ENCODE data around the gene MGAT3.
A peak's percentile ranks its signal among the peaks of the same experiment; 100 is the strongest.

The MGAT3 gene

GRCh38 chr22:39428597-39429071, 28.2 kb upstream of the MGAT3 start:
- DNase-seq (ENCODE audit: low spot score): no peak

GRCh38 chr22:39429186-39429585, 27.6 kb upstream of the MGAT3 start:
- DNase-seq (ENCODE audit: low spot score): no peak

- no peak for DNase-seq (ENCODE audit: low spot score)
These were observed 26.8 kb upstream of the MGAT3 start for GRCh38 chr22:39429916-39430575.

- DNase-seq (ENCODE audit: low spot score): no peak
These were observed 26.1 kb upstream of the MGAT3 start for GRCh38 chr22:39430576-39431150.

- DNase-seq (ENCODE audit: low spot score): no peak
These were observed 25.5 kb upstream of the MGAT3 start for GRCh38 chr22:39431216-39431801.

GRCh38 chr22:39431821-39432251, 25.0 kb upstream of the MGAT3 start:
- no peak for DNase-seq (ENCODE audit: low spot score)

- no peak for DNase-seq (ENCODE audit: low spot score)
These were observed 24.4 kb upstream of the MGAT3 start for GRCh38 chr22:39432361-39432811.

GRCh38 chr22:39433476-39434242, 23.2 kb upstream of the MGAT3 start:
- no peak for DNase-seq (ENCODE audit: low spot score)

GRCh38 chr22:39434243-39434653, 22.6 kb upstream of the MGAT3 start:
- DNase-seq (ENCODE audit: low spot score): no peak

GRCh38 chr22:39434721-39435120, 22.1 kb upstream of the MGAT3 start:
- no peak for DNase-seq (ENCODE audit: low spot score)

DNA sequence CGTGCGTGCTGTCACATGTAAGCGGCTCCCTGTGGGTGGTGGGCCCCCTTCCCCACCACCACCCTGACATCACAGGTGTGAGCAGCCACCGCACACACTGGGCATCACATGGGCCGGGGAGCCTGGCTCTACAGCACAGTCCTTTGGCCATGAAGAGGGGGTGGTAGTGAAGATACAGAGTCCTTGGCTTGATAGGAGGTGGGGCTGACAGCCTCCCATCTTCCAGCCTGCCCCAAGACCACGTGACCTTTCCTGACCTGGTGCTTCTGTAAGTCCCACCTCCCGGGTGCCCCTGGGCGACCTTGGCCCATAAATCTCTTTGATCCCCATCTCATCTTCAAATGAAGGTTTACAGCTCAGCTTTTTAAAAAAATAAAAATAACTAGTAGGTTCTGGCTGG, 21.2 kb upstream of the MGAT3 start:
- no peak for DNase-seq (ENCODE audit: low spot score)

- DNase-seq (ENCODE audit: low spot score): no peak
These were observed 18.8 kb upstream of the MGAT3 start for GRCh38 chr22:39437791-39438704.

DNA sequence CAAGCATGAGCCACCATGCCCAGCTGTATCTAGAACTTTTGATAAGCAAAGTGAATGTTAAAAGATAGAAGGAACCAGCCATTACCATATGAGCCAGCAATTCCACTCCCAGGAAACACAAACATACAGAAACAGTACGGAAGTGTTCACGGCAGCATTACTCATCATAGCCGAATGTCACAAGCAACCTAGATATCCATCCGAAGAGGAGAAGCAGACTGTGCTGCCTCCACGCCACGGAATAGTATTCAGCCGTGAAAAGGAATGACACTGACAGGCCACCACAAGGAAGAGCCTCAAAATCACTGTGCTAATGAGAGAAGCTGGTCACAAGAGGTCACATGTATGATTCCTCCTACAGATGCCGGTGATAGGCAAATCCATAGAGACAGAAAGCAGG, 17.6 kb upstream of the MGAT3 start:
- peak; percentile 25 for DNase-seq (ENCODE audit: low spot score)

DNA sequence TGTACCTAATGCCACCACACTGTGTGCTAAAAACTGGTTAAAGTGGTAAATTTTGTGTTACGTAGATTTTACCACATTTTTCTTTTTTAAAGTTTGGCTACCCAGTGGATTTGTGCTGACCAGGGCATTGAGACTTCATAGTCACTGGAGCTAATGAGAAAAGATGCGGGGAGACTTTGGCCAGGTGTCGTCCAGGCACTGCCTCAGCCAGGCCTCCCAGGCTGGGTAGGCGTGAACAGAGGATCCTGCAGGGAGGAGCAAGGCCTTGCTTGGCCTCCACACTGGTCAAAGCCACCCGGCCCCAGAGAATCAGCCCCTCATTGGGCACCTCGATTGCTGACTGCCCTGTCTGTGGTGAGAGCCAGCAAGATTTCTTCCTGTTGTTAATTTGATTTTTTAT, 13.4 kb upstream of the MGAT3 start:
- DNase-seq (ENCODE audit: low spot score): no peak

DNA sequence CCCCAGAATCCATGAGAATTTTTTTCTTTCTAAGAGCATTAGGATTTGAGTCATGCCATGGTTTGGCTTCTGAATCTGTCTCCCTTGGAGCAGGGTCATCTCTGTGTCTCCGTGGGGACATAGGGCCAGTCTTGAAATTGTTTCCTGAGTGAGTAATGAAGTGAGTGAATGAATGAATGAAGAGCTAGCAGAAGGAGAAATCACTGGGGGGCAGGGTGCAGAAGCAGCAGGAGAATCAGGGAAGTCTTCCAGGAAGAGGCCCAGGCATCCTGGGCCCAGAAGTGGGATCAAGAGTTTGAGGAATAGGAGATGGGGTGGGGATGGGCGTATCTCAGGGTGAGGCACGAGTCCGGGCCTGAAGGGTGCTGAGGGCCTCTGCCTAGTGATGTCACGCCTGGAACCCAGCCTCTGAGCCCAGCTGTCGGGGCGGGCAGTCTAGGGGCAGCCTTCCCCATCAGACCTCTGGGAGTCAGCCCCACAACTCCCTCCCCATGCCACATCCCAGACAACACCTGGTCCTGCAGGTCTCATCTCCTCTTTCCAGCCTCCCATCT, 12.5 kb upstream of the MGAT3 start:
- DNase-seq (ENCODE audit: low spot score): no peak

DNA sequence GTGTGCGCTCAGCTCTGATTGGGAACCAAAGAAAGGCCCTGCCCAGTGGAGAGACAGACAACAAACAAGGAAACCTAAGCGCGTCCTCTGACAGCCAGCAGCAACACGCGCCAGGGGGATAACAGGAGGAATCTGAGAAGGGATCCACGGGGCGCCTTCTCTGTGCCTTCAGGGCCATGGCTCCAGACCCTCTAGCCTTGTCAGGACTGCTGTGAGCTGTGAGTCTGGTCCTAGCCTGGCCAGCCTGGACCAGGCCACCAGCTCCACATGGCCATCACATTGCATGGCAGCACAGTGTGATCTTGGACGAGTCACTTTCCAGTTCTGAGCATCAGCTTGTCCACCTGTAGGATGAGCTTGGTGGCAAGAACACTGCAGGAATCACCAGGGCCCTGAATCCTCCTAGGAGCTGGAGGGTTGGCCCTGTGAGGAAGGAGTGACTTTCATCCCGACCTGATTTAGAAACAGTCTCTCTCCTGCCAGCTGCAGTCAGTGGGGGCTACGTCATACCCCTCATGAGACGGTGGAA, 11.8 kb upstream of the MGAT3 start:
- DNase-seq (ENCODE audit: low spot score): no peak

- DNase-seq (ENCODE audit: low spot score): no peak
These were observed 11.1 kb upstream of the MGAT3 start for GRCh38 chr22:39445678-39446077.

DNA sequence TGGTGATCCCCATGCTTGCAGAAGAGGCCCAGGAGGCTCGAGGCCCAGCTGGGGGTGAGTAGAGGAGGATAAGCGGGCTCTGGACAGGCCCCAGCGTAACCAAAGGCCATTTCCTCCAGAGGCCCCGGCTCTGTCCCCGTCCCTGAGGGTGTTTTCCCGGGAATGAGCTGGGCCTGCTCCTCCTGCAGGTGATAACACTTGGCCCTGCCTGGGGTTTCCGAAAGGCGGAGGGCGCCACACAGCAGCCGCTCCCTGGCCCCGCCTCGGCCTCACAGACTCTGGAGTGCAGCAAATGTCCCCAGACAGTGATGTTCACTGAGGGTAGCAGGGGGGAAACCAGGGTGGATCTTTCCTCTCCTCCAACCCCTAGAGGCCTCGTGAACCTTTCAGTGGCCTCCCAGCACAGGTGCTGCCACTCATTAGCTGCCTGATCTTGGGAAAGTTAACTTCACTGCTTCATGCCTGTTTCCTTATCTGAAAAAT, 10.5 kb upstream of the MGAT3 start:
- peak; percentile 57 for DNase-seq (ENCODE audit: low spot score)

DNA sequence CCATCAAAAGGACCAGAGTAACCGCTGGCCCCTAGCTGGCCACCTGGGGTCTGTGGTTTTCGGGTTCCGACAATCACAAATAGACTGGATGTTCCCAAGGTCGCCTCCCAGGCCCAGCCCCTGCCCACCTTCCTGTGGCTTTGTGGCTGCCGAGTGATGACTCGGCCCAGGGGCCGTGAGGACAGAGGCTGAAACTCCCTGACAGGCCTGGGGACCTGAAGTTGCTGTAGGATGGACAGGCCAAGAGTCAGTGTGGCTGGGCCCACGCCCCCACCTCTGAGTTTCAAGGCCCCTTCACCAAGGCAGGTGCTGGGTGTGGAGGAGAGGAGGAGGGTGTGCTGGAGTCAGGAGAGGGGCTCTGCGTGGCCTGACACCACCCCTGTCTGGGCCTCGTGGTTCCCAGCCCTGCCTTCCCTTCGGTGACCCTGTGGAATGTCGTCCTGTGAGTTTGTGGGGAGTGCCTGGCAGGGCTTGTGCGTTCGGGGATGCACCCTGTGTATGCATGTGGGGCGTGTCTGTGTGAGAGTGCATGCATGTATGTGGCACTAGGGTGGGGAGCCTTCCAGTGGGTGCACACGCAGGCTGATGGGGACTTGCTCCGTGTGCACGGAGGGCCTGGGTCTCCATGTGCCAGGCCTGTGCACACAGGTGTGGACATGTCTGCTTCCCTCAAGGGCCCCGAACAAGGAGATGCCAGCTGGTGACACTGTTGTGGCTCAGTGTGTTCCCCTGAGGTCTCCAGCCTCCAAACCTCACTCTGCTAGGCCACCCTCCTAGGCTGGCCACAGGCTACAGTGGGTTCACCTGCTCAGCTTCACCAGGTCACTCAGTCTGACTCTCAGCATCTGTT, 8.4 kb upstream of the MGAT3 start:
- peak; percentile 88 for DNase-seq (ENCODE audit: low spot score)

- no peak for DNase-seq (ENCODE audit: low spot score)
These were observed 7.1 kb upstream of the MGAT3 start for GRCh38 chr22:39449708-39450107.
